Subcutaneous adipose tissue (tissue), 4 donors: ENCODE results near the gene KDM4B. TPM values are rescaled to one million over a fixed set of nuclear protein-coding genes. Genes with fewer than 3 reads are reported as not detected.

Experiments used
- CTCF ChIP-seq: fragments of 450-650 bp; IDR thresholded peaks from one replicate; pipeline ENCODE4 v1.5.1; 2016; ENCODE audit warnings: low read depth, mild to moderate bottlenecking, control low read depth, antibody characterized with exemption, moderate library complexity
- total RNA-seq, 4 donors: library from RNA; depleted of rRNA; stranded (reverse); fragments of >200 nt; gene quantifications; one replicate each; pipeline ENCODE4 v1.1.0, GENCODE V29; 2016

KDM4B gene
- total RNA-seq, 4 donors from 2014 or later, result 19.4 to 56.1 (median 28.5) TPM

- TF ChIP-seq CTCF, result no peak
Measured at GRCh38 chr19:5036698-5037563, 68.0 kb downstream of the KDM4B start.

- no peak for TF ChIP-seq CTCF
Measured at GRCh38 chr19:5037936-5038335, 69.0 kb downstream of the KDM4B start.

GRCh38 chr19:5038631-5039271 is 69.8 kb downstream of the KDM4B start:
- TF ChIP-seq CTCF, result no peak

GRCh38 chr19:5039642-5040543 is 71.0 kb downstream of the KDM4B start:
- TF ChIP-seq CTCF, result no peak

GRCh38 chr19:5040544-5041167 is 71.7 kb downstream of the KDM4B start:
- no peak for TF ChIP-seq CTCF

GRCh38 chr19:5041168-5041912 is 72.4 kb downstream of the KDM4B start:
- no peak for TF ChIP-seq CTCF
